ENCODE measurements around the gene BABAM2. TPM values are rescaled to one million over a fixed set of nuclear protein-coding genes. Genes with fewer than 3 reads are reported as not detected.

Gene BABAM2
- polyA plus RNA-seq, 3 donors, result 33.2 to 52.8 (median 49.3) TPM

DNA sequence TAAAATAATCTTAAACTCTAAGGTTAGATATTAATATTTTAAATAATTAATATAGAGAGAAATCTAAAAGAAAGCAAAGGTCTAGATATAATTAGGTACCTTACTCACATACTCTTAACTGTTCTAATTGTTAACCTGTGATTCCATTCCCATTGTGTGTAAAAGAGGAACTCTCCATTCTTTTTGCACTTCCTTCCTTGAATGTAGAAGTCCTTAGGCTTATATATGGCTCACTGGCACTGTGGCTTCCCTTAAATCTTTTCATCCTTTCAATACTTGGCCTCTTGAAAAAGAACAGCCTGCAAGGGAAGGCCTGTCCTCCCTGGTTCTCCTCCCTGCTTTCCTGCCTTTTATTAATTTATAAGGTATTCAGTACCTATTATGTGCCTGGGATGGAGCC, 319.3 kb downstream of the BABAM2 start:
- DNase-seq, result peak in 2 of 3 donors; percentile 13 to 14
- Mint-ChIP-seq H3K27ac (no peak overlapping the region), H3K27me3 (ENCODE audit: low read depth in 3 of 3) (peaks cover 0 to 2% (median 0%) of the 10 kb centered on the region in 3 donors), H3K4me1 (peaks cover 13% of the 10 kb centered on the region), H3K36me3 (peaks cover 3 to 8% of the 10 kb centered on the region in 2 donors), H3K9me3 (peaks cover 0 to 2% (median 0%) of the 10 kb centered on the region in 7 donors), H3K4me3 (no peak overlapping the region)
- peaks cover 0 to 4% of the 10 kb centered on the region in 2 donors for H3K4me1 ChIP-seq (ENCODE audit: control insufficient read depth in 1 of 2, insufficient read depth in 2 of 2, low read length in 2 of 2)
- no peak overlapping the region for H3K9ac ChIP-seq (ENCODE audit: insufficient read depth, low read length, poor library complexity, severe bottlenecking)
- H3K27me3 ChIP-seq (ENCODE audit: control insufficient read depth in 2 of 2, insufficient read depth in 2 of 2, low read length in 2 of 2), result no peaks in the 10 kb centered on the region
- H3K36me3 ChIP-seq (replicated peaks in 1 of 2; ENCODE audit: control insufficient read depth in 1 of 2, insufficient read depth in 2 of 2, low read length in 2 of 2), result no peaks in the 10 kb centered on the region
- TF ChIP-seq, protein P1, sequence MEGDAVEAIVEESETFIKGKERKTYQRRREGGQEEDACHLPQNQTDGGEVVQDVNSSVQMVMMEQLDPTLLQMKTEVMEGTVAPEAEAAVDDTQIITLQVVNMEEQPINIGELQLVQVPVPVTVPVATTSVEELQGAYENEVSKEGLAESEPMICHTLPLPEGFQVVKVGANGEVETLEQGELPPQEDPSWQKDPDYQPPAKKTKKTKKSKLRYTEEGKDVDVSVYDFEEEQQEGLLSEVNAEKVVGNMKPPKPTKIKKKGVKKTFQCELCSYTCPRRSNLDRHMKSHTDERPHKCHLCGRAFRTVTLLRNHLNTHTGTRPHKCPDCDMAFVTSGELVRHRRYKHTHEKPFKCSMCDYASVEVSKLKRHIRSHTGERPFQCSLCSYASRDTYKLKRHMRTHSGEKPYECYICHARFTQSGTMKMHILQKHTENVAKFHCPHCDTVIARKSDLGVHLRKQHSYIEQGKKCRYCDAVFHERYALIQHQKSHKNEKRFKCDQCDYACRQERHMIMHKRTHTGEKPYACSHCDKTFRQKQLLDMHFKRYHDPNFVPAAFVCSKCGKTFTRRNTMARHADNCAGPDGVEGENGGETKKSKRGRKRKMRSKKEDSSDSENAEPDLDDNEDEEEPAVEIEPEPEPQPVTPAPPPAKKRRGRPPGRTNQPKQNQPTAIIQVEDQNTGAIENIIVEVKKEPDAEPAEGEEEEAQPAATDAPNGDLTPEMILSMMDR (IDR thresholded peaks at IDR 0.05), result no peak
- no peaks in the 10 kb centered on the region for H3K79me2 ChIP-seq (ENCODE audit: insufficient read depth, low read length)
- intact Hi-C loops (cut with micrococcal nuclease), result no loop called here
- H4K20me1 ChIP-seq (ENCODE audit: insufficient read depth, low read length), result no peaks in the 10 kb centered on the region
- no peak overlapping the region for H3K27ac ChIP-seq (ENCODE audit: low read depth in 1 of 2, low read length in 2 of 2)
- H2AFZ ChIP-seq (ENCODE audit: insufficient read depth, low read depth, low read length, poor library complexity, severe bottlenecking), result no peak overlapping the region
- H3K4me3 ChIP-seq (replicated peaks in 1 of 3; ENCODE audit: low read depth in 2 of 3, low read length in 3 of 3), result no peak overlapping the region
- H3K9me3 ChIP-seq (replicated peaks in 1 of 2; ENCODE audit: control insufficient read depth in 1 of 2, insufficient read depth in 1 of 2, low read length in 2 of 2), result no peaks in the 10 kb centered on the region
- H3K4me2 ChIP-seq (replicated peaks; ENCODE audit: extremely low read depth, low read length, poor library complexity, severe bottlenecking), result no peak overlapping the region

DNA sequence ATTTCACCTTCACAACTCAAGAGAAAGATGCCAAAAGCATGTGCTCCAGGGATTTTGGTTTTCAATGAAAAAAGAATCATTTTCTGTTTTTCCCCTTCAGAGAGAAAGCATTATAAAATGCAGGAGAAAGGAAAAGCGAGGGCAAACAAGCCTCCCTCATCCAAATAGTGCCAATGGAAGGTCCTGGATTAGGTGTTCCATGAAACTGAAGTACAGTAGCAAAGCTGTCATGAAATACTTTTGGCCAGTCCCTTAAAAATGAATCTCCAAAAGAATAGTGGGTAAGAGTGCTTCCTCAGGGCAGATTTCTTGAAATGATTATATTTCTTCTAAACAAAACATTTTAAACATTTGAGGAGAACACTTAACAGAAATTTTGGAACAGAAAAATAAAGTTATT, 320.0 kb downstream of the BABAM2 start:
- Histone ChIP-seq H3K4me2 (replicated peaks; ENCODE audit: extremely low read depth, low read length, poor library complexity, severe bottlenecking) (no peak overlapping the region), H3K4me1 (ENCODE audit: control insufficient read depth in 1 of 2, insufficient read depth in 2 of 2, low read length in 2 of 2) (peaks cover 0 to 4% of the 10 kb centered on the region in 2 donors), H4K20me1 (ENCODE audit: insufficient read depth, low read length) (no peaks in the 10 kb centered on the region), H3K27ac (ENCODE audit: low read depth in 1 of 2, low read length in 2 of 2) (no peak overlapping the region), H3K36me3 (replicated peaks in 1 of 2; ENCODE audit: control insufficient read depth in 1 of 2, insufficient read depth in 2 of 2, low read length in 2 of 2) (no peaks in the 10 kb centered on the region), H3K27me3 (ENCODE audit: control insufficient read depth in 2 of 2, insufficient read depth in 2 of 2, low read length in 2 of 2) (no peaks in the 10 kb centered on the region), H3K79me2 (ENCODE audit: insufficient read depth, low read length) (no peaks in the 10 kb centered on the region), H3K9me3 (replicated peaks in 1 of 2; ENCODE audit: control insufficient read depth in 1 of 2, insufficient read depth in 1 of 2, low read length in 2 of 2) (no peaks in the 10 kb centered on the region), H3K9ac (ENCODE audit: insufficient read depth, low read length, poor library complexity, severe bottlenecking) (no peak overlapping the region), H3K4me3 (replicated peaks in 1 of 3; ENCODE audit: low read depth in 2 of 3, low read length in 3 of 3) (no peak overlapping the region), H2AFZ (ENCODE audit: insufficient read depth, low read depth, low read length, poor library complexity, severe bottlenecking) (no peak overlapping the region)
- Mint-ChIP-seq H3K9me3 (peaks cover 0 to 2% (median 0%) of the 10 kb centered on the region in 7 donors), H3K27ac (no peak overlapping the region), H3K4me1 (peaks cover 13% of the 10 kb centered on the region), H3K36me3 (peaks cover 0 to 8% of the 10 kb centered on the region in 2 donors), H3K4me3 (no peak overlapping the region), H3K27me3 (ENCODE audit: low read depth in 3 of 3) (no peaks in the 10 kb centered on the region)
- DNase-seq, result no peak
- intact Hi-C loops (cut with micrococcal nuclease), result no loop called here
- no CpG with 5 or more reads among the region's 1 CpG for WGBS (ENCODE audit: insufficient coverage)
- TF ChIP-seq, protein P1 (IDR thresholded peaks at IDR 0.05), result no peak
